ENCODE data around the gene FCHO1.

Gene FCHO1

DNA sequence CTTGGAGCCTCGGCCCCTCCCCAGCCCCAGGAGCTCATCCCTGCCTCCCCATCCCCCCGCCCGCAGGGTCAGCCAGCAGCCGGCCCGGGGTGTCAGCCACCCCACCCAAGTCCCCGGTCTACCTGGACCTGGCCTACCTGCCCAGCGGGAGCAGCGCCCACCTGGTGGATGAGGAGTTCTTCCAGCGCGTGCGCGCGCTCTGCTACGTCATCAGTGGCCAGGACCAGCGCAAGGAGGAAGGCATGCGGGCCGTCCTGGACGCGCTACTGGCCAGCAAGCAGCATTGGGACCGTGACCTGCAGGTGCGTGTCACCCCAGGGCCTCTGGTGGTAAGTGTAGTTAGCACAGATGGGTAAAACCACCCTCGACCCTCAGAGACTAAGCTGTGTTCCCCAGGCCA is 18.1 kb upstream of the FCHO1 start:
- no peak for DNase-seq (ENCODE audit: low read depth)

DNA sequence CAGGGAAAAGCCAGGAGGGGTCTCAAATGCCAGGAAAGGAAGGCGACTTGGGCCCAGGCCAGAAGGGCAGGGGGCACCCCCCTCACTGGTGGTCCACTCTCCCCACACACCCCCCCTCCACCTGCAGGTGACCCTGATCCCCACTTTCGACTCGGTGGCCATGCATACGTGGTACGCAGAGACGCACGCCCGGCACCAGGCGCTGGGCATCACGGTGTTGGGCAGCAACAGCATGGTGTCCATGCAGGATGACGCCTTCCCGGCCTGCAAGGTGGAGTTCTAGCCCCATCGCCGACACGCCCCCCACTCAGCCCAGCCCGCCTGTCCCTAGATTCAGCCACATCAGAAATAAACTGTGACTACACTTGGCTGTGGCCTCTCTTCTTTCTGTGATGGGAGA is 17.1 kb upstream of the FCHO1 start:
- no peak for DNase-seq (ENCODE audit: low read depth)

DNA sequence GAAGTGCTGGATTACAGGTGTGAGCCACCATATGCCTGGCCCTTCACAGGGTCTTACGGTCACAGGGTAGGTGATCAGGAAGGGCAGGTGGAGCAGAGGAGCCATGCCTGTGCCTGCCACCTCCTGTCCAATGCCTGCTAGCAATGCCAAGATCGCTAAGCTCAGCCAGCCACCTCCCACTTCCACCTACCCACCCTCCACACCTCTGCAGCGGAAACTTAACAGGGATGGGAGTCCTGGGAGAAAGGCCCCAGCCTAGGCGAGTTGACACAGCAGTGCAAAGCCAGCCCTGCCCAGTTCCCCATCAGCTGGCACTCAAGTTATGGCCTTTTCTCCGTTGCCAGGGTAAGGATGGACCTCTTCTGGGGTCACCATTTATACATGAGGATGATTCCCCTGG is 15.9 kb upstream of the FCHO1 start:
- no peak for DNase-seq (ENCODE audit: low read depth)

DNA sequence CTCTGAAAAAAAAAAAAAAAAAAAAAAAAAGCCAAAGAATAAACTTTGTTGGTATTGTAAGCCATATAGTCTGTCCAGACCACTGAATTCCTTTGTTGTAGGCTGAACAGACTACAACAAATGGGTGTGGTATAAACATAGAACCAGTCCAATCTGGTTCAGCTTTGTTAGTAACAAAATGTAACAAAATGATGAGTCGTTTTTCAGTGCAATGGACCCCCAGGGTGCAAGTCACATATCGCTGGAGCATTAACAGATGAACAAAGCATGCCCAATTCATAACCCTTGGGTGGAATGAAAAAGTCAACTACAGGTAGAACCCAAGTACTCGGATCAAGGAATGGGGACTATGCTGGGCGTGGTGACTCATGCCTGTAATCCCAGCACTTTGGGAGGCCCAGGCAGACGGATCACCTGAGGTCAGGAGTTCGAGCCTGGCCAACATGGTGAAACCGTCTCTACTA is 13.6 kb upstream of the FCHO1 start:
- no peak for DNase-seq (ENCODE audit: low read depth)

DNA sequence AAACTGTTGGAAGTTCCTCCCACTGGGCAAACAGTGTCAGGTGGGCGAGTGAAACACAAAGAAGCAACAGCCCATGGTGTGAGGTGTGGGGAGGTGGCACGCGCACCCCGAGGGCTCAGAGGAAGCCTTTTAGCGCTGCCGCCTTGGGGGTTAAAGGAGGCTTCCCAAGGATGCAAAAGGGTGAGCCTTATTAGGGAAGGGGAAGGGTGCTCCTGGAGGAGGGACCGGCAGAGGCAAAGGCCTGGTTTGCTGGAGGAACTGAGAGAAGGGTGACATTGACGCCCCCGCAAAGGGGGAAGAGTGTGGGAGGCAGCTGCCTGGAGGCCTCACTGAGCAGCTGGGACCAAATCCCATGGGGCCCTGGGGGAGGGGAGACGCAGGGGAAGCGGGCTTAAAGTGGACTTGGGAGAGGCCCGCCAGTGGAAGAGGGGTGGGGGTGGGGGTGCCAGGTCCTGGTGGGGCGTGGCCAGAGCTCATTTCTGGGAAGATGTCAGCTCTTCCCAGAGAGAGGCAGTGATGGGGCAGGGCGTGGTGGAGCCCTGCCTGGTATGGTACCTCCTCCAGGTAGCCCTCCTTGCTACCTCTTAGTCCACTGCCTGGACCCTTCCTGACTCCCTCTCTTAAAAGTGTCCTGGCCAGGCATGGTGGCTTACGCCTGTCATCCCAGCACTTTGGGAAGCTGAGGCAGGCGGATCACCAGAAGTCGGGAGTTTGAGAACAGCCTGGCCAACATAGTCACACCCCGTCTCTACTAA is 12.0 kb upstream of the FCHO1 start:
- DNase-seq (ENCODE audit: low read depth): no peak

DNA sequence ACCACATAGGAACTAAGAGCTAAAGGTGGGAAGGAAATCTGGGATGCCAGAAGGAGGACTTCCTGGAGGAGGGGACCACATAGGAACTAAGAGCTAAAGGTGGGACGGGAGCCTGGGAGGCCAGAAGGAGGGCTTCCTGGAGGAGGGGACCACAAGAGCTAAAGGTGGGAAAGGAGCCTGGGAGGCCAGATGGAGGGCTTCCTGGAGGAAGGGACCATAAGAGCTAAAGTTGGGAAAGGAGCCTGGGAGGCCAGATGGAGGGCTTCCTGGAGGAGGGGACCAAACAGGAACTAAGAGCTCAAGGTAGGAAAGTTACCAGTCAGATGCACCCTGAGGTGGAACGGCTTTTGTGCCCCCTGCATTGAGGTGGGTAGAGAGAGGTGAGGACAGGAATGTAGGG is 9.8 kb upstream of the FCHO1 start:
- DNase-seq (ENCODE audit: low read depth): no peak

DNA sequence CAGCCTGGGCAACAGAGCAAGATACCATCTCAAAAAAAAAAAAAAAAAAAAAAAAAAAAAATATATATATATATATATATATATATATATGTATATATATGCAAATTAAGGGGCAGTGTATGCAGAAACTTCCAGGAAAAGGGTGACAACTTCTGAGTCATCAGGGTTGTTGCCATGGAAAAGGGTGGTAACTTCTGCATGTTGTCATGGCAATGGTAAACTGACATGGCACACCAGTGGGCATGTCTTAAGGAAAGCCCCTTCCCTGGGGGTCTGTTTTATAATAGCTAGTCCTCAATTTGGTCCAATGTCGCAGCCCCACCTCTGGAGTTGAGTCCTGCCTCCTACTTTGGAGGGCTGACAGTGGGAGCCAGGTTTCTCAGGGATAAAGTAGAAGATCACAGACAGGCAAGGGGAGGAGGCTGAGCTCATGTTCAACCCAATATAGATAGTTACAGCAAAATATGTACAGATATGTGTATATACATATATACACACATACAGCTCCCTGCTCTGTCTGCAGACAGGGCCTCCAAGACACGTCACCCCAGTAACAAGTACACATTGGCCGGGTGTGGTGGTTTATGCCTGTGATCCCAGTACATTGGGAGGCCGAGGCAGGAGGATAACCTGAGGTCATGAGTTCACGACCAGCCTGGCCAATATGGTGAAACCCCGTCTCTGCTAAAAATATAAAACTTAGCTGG is 7.2 kb upstream of the FCHO1 start:
- DNase-seq (ENCODE audit: low read depth): no peak

DNA sequence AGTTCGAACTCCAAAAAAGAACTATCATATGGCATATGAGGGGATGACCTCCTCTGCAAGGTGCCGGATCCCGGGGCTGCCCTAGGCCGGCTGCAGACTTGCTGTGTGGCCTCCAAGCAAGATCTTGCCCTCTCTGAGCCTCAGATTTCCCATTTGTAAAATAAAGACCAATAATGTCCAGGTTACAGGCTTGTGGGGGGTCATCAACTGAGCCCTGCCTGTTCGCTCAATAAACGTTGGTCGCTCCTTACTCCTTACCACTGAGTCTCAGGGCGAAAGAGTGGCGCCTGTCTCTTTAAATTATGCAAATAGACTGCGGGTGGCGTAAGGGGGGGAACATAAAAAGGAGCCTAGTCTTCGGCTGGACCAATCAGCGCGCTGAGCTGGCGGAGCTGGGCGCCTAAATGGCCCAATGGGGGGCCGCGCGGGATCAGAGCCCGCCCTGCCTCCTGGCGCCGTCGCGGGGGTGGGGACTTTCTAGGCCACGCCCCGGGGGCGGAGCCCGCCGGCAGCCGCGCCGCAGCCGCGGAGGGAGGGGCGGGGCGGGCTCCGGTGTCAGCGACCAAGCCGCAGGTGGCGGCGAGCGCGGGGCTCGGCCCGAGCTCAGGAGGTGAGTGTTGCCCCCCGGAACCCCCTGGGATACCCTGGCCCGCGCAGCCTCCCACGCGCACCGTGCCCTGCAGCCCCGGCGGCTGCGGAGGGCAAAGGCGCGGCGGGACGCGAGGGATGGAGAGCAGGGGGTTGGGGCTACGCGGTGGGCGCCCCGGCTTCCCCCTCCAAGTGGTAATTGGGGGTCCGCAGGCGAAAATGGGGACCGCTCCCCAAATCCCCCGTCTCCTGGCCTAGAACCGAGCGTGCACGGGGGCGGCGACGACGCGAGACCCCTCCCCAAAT is 3.8 kb upstream of the FCHO1 start:
- DNase-seq (ENCODE audit: low read depth): peak; percentile 92

DNA sequence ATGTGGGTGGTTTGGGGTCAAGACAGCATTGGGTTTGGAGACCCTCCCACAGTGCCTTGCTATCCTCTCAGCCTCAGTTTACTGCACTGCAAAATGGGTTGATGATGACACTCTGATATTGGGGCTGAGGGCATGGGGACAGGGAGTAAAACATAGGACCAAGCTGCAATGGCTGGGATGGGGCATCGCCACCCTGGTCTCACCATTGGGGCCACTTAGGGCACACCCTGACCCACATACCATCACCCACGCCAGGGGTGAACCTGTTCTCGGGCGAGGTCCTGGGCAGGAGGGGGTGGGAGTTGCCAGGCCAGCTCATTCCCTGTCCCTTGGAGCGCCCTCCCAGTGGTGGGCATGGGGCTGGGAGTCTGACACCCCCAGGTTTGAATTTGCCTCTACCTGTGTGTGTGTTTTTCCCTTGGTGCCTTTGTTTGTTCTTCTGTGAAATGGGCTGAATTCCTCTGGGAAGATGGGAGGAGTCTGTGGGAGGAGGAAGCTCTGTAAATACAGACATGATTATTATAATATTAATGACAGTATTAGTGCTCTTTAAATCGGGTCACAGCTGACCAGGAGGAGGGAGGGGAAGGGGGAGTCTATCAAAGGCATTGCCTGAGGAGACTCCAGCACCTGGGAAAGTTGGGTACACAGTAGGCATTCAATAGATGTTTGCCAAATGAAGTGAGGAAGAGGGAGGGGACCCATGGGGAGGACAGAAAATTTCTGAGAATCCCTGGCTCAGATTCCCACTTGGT is 2.2 kb upstream of the FCHO1 start:
- no peak for DNase-seq (ENCODE audit: low read depth)

DNA sequence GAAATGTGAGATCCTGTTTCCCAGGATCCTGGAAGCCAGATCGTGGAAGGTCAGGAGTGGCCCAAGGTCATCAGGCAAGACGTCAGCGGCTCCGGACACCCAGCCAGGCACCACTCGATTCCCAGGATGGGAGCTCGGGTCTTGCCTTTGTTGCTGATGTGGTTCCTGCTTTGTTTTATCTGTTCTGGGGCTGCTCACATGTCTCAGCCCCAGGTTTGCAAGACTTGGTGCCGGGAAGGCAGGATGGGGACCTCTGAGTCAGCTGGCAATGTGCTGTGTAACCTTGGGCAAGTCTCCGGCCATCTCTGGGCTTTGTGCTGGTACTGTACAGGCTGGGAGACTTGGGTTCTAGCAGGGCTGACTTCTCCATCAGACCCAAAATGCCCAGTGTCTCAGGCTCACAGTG is 1.4 kb upstream of the FCHO1 start:
- DNase-seq (ENCODE audit: low read depth): no peak

DNA sequence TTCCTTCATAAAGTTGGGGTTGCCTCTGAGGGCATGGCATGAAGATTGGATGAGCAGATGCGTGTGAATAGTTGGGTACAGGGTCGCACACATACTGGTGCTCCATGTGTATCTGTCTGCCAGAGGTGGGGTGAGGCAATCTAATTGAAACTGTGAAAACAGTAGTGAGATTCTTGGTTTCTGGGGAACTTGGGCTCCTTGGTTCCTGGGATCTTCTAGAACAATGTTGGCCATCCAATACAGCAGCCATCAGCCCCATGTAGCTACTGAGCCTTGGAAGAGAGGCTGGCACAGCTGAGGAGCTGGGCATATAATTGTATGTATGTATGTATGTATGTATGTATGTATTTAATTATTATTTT is 616 bp downstream of the FCHO1 start:
- DNase-seq (ENCODE audit: low read depth): no peak

DNA sequence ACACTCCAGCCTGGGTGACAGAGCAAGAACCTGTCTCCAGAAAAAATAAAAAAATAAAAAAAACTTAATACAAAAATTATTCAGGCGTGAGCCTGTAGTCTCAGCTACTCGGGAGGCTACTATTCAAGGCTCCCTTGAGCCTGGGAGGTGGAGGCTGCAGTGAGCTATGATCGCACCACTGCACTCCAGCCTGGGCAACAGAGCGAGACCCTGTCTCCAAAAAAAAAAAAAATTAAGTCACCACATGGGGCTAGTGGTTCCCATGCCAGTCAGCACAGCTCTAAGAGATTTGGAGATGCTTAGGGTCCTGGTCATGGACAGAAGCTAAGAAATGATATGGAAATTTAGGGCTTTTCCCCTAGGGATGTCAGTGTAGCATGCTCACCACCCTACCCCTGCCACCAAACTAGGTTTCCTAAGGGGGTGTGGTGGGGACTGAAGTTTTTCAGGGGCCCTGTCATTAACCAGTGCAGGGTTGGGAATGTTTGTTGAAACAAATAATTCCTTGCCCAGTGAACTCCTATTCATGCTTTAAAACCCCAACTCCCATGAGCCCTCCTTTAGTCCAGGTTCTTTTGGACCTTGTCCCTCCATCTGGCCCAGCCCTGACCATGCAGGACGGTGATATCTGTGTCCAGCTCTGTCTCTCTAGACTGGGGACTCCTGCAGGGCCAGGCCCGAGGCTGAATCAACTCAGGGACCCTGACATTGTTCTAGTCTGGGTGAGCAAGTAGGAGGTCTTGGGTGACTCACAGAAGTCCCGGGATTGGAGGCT is 1.8 kb downstream of the FCHO1 start:
- DNase-seq (ENCODE audit: low read depth): no peak

DNA sequence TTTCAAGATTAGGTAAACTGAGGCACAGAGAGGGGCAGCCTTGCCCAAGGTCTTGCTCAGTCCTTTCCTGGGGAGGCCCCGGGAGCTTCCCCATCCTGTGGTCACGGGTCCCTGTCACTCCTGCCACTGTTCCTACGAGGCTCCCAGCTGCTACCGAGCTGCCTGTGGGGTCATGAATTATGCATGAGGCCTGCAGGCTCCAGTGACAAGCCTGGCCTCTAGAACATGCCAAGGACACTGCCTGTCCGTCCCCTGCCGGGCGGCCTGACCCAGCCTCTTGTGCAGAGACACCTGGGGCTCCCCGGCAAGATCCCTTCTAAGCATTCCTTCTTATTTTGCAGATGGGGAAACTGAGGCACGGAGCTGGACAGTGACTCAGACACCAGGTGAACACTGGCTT is 2.7 kb downstream of the FCHO1 start:
- no peak for DNase-seq (ENCODE audit: low read depth)

DNA sequence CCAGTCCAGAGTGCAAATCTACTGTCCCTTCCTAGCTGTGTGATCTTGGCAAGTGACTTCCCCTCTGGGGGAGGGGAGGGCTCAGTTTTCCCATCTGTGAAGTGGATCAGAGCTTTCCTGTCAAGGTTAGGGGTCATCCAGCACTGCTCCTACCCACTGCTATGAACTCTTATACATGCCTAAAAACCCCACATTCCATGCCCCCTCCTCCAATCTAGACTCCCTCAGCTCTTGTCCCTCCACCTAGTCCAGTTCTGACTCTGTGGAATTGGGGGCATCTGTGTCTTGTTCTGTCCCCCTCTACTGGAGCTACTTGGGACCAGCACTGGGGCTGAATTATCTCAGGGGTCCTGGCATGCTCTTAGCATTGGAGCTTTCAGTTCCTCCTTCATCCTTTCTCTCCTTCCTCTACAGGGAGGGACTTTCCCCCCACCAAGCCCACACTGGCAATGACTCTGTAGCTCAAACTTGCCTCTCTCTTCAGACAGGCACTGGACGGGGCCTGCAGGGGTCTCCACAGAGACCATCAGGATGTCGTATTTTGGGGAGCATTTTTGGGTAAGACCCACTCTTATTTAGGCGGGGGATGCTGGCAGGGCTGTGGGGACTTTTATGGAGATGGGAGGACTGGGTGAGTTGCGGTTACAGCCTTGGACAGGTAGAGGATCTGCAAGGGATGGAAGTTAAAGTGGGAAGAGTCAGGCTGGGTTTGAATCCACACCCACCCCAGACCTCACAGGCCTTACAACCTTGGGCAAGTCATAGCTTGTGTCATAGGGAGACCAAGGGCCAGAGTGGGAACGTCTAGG is 3.6 kb downstream of the FCHO1 start:
- no peak for DNase-seq (ENCODE audit: low read depth)

DNA sequence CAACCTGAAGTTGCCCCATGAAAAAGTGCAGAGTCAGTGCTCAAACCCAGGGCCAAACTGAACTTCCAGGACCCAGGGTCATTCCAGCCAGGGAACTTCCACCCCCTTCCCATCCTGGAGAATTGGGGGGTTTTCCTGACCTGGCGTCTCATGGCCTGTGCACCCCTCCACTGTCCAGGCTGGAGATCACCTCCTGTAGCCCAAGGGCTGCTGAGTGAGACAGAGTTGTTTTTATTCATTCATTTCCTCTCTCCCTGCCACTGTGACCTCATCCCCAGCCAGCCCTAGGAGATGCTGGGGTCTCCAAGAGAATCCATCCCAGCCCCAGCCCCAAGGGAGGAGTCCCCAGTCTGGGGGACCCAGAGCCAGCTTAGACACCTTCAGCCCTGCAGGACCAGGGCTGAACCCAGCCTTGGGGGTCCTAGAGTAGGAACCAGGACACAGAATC is 4.2 kb downstream of the FCHO1 start:
- no peak for DNase-seq (ENCODE audit: low read depth)

DNA sequence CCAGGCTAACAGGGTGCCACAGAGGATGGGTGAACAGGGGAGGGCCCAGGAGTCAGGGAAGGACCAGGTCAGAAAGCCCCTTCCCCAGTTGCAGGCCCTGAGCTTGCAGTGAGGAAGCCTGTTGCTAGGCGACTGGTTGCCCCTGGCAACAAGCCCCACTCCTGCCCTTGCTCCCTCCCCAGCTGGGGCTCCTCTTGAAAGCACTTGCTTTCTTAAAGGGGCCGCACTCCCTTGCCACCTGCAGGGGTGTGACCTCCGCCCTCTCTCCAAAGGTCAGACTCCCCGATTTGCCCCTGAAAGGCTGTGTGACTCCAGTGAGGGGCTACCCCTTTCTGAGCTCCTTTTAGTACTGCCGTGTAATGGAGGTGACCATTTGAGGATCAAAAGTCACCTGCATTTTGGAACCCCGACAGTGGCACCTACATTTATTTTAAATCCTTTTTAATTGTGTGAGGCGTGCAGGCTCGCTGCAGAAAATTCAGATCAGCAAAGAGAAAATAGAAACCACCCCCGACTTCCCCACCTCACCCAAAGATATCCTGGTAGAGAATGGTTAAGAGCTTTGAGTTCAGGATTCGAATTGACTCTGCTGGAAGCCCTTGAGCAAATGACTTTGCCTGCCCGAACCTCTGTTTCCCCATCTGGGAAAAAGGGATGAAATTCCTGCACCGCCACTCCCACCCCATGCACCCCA is 4.8 kb downstream of the FCHO1 start:
- DNase-seq (ENCODE audit: low read depth): peak; percentile 42

DNA sequence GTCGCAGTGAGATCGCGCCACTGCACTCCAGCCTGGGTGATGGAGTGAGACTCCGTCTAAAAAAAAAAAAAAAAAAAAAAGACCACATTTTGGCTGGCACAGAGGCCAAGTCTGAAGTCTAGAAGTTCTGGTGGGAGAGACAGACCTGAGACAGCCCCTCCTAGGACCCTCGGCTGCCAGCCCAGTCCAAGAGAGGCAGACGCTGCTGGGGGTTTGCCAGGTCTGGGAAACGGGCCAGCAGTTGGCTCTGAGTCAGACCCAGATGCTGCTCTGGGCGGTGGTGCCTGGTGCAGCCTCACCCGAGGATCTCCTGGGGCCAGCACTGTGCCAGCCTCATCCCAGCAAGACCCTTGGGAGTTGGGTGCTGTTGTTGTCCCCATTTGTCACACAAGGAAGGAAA is 5.8 kb downstream of the FCHO1 start:
- no peak for DNase-seq (ENCODE audit: low read depth)

DNA sequence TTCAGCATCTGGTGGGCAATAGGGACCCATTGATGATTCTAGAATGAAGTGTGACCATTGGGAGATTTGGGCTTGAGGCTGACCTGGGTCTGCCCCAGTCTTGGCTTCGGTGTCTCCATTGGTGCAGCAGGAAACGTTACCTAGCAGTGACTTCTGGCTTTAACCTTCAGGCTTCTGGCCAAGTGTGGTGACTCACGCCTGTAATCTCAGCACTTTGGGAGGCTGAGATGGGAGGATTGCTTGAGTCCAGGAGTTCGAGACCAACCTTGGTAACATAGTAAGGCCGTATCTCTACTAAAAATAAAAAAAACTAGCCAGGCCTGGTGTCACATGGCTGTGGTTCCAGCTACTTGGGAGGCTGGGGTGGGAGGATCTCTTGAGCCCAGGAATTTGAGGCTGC is 7.2 kb downstream of the FCHO1 start:
- DNase-seq (ENCODE audit: low read depth): no peak

DNA sequence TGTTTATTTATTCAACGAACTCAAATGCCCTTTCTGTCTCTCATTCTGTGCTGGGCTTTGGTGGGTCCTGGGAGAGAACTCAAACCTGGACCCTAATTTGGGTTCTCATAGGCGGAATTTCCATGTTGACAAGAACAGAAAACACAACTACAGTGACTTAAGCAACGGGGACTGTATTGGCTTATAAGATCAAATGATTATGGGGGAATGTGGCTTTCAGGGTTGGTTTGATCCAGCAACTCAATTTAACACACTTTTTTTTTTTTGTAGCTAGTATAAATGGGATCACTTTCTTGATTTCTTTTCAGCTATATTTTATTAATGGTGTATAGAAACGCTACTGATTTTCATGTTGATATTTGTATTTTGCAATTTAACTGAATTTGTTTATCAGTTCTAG is 9.9 kb downstream of the FCHO1 start:
- DNase-seq (ENCODE audit: low read depth): no peak

All from T follicular helper cell (primary cell).